GM21619 (cell line): ENCODE results near the gene PARD3B.

ENCODE experiments used
- ATAC-seq: cut with Tn5 transposase; IDR thresholded peaks from one replicate; pipeline ENCODE4 v1.9.1; 2021; ENCODE audit not compliant: unreplicated experiment

The PARD3B gene

GRCh38 chr2:205425102-205425501 is 879.8 kb downstream of the PARD3B start:
- no peak for ATAC-seq

DNA sequence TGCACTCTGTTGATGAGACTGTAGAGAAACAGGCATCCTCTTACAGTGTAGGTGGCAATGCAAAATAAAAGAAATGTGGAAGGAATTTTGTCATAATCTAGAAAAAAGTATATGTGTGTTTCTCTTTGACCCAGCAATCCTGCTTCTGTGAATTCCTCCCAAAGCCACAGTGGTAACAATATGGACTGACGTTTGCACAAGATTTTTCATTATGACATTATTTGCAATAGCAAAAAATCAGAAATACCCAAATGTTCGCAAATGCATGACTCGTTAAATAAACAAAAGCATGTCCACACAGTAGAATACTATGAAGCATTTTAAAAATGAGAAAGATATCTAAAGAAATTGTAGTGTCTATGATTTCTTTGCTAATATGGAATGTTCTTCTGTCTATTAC is 881.8 kb downstream of the PARD3B start:
- no peak for ATAC-seq

DNA sequence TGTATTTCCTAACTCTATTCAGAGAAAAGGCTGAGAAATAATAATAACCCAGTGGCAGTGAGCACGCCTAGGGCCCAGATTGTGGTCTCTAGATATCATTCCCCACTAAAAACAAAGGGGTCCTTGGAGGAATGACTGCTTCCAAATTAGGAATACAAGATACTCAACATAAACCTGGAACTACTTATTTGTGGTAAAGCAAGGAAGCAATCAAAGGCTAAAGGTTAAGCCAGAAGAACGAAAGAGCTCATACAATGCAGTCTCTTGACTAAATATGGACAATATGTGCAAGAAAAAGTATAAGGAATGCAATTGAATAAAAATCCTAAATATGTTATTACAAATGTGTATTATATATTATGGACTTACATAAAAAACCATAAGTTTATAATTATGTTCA is 883.5 kb downstream of the PARD3B start:
- no peak for ATAC-seq

DNA sequence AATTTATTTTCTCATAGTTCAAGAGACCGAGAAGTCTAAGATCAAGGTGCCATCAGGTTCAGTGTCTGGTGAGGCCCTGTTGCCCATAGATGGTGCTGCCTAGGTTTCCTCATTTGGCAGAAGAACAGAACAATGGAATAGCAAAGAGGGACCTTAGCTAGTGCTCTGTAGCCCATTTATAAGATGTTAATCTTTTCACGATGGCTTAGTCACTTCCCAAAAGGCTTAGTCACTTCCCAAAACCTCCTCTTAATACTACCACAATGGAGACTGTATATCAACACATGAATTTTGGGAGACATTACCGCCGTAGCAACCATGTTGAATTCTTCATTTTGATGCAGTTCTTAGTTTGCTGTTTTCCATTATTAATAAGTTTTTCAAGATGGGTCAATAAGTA is 890.7 kb downstream of the PARD3B start:
- ATAC-seq = no peak

DNA sequence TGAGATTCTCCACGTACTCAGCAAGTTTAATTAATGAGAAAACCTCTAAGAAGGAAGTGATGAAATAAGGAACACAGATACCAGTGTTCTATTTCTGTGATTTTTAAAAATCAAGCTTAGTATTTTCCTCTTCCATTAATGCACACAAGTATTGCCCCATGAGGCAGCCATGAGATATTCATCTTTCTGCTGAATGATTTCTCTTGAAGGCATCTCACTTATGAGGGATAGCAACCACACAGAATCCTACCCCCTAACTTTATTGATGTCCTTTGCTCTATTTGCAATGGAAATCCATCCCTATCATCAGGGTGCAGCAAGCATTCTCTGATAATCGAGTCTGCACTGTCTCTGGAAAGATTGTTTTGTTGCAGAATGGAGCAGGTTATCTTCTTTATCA is 893.0 kb downstream of the PARD3B start:
- ATAC-seq = no peak

DNA sequence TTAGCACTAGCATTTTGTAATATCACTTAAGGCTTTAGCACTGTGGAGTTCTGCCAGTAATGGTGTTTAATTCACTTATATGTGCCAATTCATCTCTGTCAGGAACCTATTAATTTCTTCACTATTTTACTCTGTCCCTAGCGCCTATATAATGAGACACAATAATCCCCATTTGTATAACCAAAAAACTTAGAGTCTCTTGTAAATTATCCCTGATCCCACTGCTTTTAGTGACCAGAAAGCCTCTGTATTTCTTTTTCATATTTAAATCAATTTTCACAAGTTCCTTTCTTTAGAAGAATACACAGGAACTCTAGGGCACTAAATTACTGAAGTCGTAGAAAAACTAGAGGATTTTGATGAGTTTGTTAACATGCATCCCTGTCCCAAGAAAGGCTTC is 894.3 kb downstream of the PARD3B start:
- no peak for ATAC-seq

- no peak for ATAC-seq
Measured at GRCh38 chr2:205441524-205441923, 896.2 kb downstream of the PARD3B start.

GRCh38 chr2:205448189-205448588 is 902.9 kb downstream of the PARD3B start:
- ATAC-seq = no peak

- ATAC-seq = no peak
Measured at GRCh38 chr2:205451901-205452512, 906.7 kb downstream of the PARD3B start.

DNA sequence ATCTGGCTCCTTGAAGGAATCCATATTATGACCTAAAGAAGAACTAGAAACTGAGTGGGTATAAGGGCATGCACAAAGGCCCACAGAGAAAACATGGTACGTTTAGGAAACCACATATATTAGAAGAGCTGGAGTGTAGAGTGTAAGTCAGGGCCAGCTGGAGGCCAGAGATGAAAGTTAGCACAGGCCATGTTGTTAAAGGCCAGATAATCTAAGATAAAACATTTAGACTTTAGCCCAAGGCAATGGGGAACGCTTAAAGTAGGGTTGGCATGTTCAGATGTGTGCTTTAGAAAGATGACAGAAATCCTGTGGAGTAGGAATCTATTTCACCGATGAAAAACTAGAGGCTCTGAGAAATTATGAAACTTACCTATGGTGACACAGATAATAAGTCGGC is 907.9 kb downstream of the PARD3B start:
- ATAC-seq = no peak

GRCh38 chr2:205456682-205457081 is 911.4 kb downstream of the PARD3B start:
- no peak for ATAC-seq

DNA sequence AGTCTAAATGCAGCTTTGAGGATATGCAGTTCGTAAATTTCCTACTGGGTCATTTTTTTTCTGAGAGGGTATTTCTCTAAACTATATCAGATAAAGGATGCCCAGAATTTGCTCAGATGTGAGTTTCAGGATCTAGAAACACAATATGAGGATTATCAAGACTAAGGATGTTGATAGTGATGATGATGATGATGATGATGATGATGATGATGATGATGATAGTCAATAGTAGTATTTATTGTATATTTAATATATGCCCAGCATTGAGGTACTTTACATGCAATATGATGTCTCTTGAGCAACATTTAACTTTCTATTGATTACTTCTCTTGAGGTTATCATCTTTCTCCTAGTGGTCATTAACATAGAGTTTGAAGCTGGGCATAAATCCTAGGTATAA is 914.9 kb downstream of the PARD3B start:
- ATAC-seq = no peak

GRCh38 chr2:205461169-205461568 is 915.9 kb downstream of the PARD3B start:
- peak; percentile 37 for ATAC-seq

GRCh38 chr2:205461678-205462665 is 916.7 kb downstream of the PARD3B start:
- ATAC-seq = peak; percentile 85

DNA sequence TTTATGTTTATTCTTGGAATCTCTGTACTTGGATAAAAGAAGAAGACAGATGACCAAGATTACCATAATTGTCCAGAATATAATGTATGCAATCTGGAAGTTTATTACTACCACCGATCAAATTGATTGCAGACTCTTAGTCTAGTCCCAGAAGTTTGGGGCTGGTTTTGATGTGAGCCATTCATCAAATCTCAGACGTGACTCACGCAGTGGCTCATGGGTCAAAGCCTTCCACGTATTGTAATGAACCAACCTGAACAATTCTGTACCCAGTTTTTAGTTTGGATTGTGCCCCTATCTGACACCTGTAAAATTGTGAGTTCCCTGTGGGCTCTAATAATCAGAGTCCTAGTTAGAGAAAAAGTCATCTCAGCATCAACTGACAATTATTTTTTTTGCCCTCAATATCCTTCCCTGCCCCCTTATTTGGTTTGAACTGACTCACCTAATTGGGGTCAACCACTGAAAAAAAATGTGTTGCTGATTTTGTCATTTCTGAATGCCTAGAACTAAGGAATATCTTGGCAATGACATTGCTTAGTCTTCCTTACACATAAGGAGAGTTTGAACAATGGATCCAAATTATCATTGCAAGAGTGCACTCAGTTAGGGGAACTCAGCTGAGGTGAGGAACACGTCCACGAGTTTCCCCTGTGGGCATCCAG is 917.5 kb downstream of the PARD3B start:
- ATAC-seq = no peak

GRCh38 chr2:205463466-205464025 is 918.3 kb downstream of the PARD3B start:
- no peak for ATAC-seq

DNA sequence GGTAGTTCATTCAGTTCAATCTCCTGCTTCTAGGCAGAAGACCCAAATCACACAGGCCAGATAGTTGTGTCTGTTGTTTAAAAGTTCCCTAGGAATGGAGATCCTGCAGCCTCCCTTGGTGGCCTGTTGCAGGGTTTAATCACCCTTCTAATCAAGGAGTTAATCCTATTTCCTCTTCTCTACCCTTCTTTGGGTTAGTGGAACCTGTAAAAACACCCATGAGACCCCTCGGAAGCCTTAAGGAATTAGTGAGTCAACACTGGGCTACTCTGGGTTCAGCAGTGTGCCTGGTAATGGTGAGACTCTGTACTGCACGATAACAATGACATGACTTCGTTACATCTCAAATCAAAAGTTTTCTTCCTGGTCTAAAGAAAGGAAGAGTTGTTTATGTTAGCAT is 919.4 kb downstream of the PARD3B start:
- no peak for ATAC-seq

DNA sequence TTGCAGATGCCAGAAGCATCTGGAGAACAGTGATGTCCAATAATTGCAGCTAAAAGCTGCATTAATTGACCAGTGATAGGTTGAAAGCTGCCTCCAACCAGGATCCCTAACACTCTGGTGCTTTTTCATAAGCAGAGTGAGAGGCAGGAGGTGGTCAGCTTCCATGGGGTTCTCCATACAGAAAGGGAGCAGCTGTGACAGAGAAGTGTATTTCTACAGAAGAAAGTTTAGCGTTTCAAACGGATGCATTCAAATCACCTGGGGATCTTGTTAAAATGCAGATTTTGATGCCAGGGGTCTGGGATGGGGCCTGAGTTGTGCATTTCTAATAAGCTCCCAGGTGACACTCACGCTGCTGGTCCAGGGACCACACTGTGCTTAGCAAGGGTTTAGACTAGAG is 920.5 kb downstream of the PARD3B start:
- ATAC-seq = no peak

DNA sequence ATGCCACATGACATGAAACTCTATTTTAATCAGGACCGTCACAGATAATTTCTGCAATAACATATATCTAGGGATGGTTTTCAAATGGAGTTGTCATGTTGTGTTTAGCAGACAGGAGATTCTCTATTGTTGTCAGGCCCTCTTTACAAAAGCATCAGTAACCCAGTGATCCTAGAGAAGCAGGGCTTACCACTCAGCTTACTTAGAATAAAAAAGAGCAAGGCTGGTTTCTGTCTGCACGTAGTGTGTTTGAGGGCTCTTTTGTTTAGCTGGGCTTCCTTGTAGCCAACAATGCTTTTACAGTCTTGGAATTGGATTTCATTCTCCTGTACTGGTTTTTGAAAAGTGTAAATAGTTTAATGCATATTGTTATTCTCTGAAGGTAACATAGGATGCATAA is 926.5 kb downstream of the PARD3B start:
- no peak for ATAC-seq

DNA sequence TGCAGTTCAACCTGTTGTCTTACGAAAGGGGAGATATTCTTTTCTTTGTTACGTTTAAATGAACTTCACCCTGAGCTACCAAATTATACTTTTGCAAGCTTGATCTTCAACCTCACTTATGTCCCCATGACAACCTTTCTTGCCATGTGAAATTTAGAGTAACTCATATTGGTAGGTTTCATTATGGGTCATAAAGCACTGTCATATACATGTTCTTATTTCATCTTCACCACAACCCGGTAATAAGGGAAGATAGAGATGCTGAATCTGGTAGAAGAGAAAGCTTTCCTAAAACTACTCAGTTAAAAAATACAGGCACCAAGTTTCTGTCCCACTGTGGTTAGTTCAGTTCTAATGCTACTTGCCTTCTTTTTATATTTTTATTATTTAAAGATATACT is 928.5 kb downstream of the PARD3B start:
- ATAC-seq = no peak

DNA sequence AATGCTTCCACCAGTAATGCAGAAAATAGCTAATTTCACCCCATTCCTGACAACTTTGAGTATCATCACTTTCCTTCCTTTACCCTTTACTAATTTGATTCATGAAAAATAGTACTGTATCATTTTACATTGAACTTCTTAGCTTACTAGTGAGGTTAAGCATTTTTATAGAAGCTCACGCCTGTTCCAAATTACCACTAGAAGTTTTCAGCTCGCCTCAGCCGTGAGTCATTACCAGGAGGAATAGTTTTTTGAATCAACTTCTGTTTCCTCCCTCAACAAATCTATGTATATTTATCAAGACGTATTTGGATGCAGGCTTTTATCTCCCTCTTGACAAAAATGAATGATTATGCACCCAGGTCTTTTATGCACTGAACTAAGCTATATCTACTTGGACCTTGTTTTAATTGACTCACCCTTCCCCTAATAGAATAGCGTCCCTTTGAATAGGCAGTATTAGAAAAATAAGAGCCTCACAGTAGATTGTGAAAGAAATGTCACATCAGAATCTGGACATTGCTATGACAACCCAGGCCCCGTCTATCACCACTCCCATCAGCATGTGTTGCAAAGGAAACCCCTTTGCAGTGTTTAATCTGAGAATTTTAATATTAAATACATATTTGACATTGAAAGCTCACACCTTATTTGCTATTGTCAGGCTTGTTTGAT is 929.6 kb downstream of the PARD3B start:
- no peak for ATAC-seq
